ENCODE results near the gene USP28.

The USP28 gene

DNA sequence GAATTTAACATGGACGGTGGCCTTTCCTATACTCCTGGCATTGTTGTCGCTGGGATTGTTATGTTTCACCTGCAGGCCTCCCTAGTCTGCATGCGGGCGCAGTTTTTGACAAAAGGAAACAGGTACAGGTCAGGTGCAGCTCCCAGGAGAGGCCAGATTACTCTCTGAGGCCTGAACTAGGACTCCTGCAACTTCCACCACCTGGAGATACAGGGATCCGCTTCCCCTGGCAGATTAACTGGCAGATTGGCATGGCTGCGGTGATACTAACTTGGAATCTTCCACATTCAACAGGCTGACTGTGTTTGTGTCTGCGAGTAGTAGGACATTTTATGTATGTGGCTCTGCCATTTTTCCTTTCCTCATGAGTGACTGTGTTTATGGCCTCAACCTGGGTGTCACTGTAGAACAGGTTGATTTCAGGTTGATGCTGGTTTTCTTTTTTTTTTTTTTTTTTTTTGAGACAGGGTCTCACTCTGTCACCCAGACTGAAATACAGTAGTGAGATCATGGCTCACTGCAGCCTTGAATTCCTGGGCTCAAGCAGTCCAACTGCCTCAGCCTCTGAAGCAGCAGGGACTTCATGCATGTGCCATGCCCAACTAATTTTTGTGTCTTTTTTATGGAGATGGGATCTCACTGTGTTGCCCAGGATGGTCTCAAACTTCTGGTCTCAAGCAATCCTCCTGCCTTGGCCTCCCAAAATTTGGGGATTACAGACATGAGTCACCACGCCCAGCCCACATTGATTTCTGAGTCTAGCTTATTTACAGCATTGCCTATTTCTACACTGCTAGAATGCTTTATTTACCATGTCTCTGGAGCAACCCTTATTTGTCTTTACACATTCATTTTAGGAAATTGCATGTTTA, 1.7 kb upstream of the USP28 start:
- no peak for DNase-seq (ENCODE audit: low read depth)

DNA sequence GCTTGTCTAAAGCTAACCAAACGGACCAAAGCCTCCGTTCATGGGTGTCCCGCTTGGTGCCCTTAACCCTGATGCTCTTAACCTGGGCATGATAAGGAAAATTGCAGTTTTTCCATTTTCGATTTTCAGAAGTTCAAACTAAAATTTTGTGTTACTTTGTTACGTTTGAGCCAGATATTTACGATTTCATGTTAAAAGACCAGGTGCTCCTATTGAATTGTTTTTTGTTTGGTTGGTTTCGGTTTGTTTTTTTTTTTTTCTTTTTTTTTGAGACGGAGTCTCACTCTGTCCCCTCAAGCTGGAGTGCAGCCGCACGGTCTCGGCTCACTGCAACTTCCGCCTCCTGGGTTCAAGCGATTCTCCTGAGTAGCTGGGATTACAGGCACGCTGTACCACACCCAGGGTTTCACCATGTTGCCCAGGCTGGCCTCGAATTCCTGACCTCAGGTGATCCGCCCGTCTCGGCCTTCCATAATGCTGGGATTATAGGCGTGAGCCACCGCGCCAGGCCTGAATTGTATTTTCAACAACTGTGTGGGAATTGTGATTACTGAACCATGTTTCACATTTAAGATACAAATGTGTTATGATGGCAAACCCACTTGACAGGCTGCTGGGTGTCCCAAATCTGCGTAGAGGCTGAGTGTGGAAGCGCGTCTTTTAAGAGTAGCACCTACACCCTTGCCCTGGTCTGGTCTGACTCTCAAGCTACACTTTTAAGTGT, 864 bp upstream of the USP28 start:
- DNase-seq (ENCODE audit: low read depth) = no peak

DNA sequence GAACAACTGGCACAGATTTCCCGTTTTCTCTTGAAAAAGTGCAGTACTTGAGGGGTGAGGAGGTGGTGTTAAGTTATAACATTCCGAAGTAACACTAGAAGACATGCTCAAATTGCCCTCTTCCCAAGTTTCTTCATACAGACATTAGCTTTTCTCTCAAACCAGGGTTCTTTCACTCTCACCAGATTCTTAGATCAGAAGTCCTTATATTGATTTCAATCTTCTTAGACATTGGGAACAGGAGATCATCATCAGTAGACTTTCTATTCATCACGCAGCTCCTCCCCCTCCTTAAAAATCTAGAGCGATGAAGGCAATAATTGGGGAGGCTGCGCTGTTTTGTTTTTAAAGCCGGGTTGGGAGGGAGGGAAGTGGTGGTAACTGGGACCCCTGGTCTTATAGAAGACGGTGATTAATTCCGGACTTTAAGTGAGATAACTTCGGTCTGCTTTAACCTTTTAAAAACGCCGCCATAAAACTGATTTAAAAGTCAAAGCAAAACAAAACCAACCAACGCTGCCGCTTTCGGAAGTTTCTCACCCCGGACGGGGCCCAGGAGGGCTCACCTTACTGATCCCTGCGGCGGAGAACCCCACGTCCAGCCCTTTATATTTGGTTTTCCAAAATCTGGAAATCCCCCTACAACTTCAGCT, 665 bp downstream of the USP28 start:
- DNase-seq (ENCODE audit: low read depth) = no peak

DNA sequence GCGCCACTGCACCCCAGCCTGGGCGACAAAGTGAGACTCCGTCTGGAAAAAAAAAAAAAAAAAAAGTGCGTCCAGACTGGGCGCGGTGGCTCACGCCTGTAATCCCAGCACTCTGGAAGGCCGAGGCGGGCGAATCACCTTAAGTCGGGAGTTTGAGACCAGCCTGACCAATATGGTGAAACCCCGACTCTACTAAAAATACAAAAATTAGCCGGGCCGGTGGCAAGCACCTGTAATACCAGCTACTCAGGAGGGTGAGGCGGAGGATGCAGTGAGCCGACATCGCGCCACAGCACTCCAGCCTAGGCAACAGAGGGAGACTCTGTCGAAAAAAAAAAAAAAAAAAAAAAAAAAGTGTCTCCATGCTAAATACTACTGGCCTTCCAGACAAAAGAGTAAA, 1.3 kb downstream of the USP28 start:
- DNase-seq (ENCODE audit: low read depth) = no peak

DNA sequence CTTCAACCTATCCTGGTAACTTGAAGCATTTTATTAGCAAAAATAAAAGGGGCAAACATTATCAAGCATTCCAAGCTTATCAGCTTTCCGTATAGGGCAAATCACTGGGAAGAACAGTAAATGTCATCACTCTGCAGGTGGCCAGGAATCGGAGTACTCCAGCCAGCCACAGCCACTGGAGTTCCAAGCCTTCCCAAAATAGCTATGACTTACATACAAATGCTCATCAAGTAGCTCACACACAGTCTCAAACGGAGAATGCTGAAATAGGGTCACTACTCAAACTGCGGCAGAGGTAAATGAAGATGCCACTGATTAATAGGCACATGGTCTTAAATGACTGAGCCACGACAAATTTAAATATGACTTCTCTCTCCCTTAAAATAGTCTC, 2.1 kb downstream of the USP28 start:
- no peak for DNase-seq (ENCODE audit: low read depth)

DNA sequence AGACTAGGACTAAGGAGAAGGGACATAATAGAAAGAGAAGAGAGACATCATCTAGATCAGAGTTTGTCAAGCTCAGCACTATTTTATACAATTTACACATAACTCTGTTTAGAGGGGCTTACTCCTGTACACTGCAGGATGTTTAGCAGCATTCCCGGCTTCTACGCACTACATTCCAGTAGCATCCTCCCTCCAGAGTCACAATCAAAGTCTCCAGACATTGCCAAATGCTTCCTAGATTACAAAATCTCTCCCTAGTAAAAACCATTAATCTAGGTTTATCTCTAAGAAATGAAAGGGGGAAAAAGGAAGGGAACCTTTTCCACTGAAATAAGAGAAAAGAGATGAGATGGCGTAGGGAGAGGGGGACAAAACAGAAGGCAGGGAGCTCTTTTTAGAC, 4.0 kb downstream of the USP28 start:
- DNase-seq (ENCODE audit: low read depth) = no peak

DNA sequence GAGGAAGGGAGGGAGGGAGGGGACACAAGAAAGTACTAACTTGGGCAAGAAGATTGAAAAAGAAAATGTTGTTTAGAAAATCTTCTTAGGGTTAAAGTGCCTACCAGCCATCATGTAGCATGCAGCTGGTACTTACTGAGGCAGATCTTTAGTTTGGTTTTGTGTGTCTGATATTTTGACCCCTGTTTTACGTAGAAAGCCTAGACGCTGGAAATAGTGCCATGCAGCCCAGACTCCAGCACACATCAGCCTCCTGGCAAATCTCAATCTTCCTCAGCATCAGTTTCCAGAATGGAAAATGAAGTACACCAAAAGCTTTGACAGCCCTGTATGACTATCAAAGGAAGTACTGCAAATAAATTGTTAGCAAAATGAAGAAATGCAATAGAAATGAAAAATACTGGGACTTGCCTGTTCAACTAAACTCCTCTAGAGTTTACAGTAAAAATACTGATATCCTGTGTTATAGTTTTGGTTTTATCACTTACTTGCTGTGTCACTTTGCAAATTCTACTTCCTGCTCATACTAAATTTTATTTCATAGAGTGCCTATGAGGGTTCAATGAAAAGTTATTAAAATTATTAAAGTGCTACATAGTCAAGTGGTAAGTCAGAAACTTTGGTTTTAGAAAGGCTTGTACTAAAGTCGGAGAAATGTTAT, 7.4 kb downstream of the USP28 start:
- no peak for DNase-seq (ENCODE audit: low read depth)

DNA sequence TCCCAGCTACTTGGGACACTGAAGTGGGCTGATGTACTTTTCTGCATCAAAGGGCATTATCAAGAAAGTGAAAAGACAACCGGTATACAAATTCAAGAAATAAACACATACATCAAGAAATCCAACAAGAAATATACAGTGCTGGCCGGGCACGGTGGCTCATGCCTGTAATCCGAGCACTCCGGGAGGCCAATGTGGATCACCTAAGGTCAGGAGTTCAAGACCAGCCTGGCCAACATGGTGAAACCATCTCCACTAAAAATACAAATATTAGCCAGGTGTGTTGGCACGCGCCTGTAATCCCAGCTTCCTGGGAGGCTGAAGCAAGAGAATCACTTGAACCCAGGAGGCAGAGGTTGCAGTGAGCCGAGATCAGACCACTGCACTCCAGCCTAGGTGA, 9.5 kb downstream of the USP28 start:
- no peak for DNase-seq (ENCODE audit: low read depth)

DNA sequence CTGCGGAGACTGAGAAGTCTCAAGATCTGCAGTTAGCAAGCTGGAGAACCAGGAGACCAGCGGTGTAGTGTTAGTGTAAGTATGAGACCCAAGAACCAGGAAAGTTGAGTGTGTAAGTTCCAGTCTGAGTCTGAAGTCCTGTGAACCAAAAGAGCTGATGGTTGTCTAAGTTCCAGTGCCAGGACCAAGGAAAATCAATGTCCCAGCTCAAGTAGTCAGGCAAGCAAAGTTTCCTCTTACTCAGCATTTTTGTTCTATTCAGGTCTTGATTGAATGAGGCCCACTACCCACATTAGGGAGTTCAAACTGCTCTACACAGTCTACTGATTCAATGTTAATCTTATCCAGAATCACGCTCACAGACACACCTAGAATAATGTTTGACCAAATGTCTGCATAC, 11.0 kb downstream of the USP28 start:
- DNase-seq (ENCODE audit: low read depth) = no peak

DNA sequence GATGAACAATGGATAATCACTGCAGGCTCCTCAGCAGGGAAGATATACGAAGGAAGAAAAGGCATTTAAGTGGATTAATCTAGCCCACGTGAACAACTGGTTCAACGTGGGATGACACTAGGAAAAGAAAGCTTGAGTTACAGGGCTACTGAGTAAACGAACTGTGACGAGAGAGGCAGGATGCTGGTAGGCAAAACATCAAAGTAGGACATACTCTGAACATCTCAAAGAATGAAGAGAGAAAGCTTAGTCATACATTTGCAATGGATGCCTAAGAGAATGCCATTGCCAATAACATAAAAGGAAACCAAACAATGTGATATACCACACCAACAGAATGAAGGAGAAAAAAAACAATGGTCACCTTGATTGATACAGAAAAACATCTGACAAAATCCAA, 12.9 kb downstream of the USP28 start:
- no peak for DNase-seq (ENCODE audit: low read depth)

DNA sequence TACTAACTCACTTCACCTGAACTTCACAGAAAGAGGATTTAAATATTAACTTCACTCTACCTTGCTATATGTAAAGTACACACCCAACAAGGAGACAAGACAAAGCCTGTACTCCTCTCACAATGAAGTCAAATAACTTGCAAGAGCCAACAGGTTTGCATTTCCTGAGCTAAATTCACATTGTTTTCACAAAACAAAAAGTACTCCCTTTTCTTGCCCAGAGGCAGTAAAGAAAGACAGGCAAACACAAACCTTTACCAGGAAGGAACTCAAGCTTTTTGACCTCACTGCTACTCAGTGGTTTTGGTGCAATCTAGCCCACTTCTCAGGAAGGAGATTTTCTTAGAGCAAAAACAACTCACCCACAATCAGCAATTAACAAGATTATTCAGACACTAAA, 15.7 kb downstream of the USP28 start:
- DNase-seq (ENCODE audit: low read depth) = no peak

DNA sequence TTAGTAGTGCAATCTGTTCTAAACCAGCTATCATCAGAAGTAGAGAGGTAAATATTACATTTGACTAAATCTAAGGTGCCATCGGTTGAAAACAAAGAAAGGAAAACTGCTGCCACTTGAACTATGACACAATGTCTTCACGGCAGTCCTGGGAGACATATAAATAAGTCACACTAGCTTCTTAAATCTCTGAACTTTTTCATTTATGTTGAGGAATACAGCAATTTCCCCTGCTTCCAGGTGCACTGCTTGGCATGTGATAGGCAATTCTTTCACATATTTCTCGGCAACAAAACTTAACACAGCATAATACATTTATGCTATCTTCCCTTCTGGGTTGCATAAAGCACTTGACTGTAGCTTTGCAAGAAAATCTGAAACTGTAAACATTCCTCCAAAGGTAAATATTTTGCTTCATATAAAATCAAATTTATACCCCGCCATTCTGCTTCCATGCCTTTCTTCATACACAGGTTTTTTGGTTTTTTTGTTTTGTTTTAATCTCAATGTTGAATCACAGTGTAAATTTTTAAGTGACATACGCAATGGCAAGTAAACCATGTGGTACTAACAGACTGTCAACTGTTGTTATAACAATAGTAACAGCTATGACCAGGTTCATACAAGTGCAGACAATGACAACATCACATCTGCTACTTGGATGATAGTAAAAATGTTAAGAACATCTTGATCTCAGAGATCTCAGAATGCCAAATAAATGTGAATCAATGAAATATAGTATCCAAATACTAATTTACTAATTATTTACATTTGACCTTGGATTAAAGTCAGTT, 18.2 kb downstream of the USP28 start:
- DNase-seq (ENCODE audit: low read depth) = no peak

DNA sequence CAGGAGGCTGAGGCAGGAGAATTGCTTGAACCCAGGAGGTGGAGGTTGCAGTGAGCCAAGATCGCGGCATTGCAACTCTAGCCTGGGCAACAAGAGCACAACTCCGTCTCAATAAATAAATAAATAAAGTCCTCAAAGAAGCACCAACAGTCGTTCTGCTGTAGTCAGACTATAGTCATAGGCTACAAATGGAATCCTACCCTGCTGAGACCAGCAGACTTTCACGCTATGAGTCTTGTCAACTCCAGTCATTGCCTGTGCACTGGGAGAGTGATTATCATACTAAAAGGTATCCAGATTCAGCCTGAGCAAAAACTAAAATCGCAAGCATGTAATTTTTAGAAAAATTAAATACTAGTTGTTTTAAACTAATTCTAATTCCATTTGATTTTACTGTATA, 19.6 kb downstream of the USP28 start:
- no peak for DNase-seq (ENCODE audit: low read depth)

DNA sequence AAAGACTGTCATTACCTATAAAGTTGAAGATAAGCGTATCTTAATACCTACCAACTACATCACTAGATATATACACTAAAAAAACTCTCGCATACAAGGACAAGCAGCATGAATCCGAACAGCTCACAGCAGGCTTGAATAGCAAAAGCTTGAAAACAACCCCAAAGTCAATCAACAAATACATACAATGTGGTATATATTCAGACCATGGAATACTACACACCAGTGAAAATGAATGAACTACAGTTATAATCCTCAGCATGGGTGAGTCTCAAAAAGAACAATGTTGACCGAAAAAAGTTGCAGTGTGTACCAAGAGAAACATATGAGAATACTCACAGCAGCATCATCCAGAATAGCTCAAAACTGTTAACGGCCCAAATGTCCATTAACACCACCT, 25.2 kb downstream of the USP28 start:
- no peak for DNase-seq (ENCODE audit: low read depth)

DNA sequence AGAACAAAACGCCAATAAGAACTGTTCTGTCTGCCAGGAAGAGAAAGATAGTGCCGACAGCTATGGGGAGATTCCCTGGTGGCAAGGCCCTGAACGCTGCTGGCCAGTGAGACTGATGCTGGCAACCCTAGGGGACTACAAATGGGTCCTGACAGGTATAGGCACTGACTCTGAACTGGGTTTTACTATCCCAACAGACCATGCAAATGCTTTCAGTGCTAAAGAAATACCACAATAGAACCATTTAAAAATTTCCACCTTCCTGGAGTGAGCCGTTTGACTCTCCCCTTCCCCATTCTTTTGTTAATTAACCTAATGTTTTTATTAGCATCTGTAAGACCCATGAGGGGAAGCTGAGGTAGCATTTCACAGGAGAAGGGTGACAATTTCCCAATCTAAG, 25.7 kb downstream of the USP28 start:
- DNase-seq (ENCODE audit: low read depth) = no peak

DNA sequence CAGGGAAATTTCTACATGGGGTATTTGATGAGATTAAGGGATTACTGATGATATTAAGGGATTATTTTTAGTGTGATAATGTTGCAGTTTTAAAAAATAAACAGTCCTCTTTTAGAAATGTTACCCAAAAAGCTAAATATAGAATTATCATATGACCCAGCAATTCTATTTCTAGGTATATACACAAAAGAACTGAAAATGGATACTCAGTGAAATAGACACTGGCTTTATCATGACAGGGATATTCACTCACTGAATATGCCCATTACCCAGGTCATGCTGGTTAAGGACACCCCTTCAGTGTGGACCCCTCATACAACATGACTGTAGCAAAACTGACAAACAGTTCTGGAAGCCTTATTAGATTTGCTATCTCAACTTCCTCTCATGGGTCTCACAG, 27.8 kb downstream of the USP28 start:
- no peak for DNase-seq (ENCODE audit: low read depth)

DNA sequence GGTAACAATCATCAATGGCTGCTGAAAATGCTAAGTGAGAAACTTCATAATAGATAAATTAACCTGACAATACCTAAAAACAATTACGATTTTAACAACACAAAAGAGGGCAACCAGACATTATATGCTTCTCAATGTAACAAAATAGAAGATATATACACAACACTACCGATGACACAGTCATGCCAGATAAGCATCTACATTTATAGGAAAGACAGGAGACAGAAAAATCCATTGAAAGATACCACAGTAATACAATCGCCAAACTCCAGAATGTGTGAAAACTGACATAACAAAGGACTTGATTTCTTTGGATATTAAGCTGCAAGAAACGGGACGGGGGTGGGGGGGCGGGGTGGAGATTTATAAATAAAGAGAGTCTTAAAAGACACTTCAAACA, 28.3 kb downstream of the USP28 start:
- no peak for DNase-seq (ENCODE audit: low read depth)

DNA sequence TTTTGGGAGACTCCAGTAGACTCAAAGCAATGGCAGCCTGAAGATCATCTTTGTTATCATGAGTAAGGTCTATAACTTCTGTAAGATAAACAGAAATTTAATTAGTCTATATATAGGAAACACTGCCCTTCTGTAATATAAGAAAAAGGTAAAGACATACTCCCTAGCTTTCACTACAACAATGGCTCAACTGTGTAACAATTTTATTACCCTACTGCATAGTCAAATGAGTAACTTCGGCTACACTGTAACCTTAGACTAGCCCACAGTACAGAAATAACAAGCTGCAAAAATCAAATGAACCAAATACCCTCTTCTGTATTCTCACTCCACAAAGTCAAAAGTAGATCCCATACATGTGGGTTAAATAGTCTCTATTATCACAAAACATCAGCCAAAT, 33.7 kb downstream of the USP28 start:
- DNase-seq (ENCODE audit: low read depth) = no peak

DNA sequence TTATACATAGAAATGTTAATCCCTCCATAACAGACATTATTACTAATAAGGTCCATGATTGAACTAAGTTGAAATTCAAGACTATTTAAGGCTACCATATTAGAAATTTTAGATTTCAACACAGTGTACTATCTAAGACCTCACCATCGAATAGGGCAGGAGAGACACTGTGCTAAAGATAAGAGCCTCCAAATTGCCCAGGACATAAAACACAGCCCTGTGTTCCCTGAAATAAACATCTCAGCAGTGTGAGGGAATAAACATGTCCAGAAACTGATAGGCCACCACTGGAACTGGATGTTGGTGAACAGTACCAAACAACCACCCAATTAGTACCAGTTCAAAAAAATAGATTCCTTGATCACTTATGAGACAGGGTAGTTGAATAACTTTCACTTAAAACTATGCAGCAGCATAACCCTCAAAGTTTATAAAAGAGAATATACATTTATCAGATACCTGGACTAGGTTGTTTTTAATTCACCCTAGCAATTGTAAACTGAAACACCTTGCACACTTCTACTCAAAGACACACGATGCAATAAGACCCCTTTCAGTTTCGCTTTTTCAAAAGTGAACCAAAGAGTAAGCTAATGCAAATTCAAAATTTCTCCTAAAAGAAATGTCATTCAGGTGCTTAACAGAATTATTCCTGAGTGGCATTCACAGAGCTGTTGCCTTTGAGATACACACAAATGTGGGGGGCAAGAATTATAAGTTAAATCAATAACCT, 34.3 kb downstream of the USP28 start:
- DNase-seq (ENCODE audit: low read depth) = no peak

DNA sequence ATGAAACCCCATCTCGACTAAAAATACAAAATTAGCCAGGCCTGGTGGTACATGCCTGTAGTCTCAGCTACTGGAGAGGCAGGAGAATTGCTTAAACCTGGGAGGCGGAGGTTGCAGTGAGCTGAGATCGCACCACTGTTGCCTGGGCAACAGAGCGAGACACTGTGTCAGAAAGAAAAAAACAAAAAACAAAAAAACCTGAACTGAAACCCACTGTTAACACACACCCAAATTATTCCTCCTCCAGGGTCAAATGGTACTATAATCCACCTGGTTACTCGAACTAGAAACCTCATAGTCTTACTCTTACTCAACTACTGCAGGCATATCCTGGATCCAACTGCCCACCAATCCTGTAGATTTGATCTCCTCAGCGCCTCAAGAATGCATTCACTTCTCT, 35.5 kb downstream of the USP28 start:
- no peak for DNase-seq (ENCODE audit: low read depth)

DNA sequence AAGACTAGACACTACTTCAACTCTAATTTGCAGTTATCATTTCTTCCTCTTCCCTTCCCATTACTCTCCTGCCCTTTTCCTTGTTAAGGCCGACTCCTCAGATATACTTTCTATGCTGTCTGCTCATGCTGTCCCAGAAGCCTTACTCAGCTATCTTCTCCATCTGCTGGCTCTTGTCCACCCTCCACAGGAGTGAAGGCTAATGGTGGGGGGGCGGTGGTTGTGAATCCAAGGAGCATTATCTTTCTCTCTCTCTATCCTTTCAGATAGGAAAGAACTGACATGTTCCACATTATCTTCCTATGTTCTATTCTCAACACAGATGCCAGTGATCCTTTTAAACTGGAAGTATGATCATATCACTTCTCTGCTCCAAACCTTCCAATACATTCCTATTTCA, 37.4 kb downstream of the USP28 start:
- no peak for DNase-seq (ENCODE audit: low read depth)
